Natural killer cell (primary cell): ENCODE measurements around the gene EPHB1. TPM values are rescaled to one million over a fixed set of nuclear protein-coding genes. Genes with fewer than 3 reads are reported as not detected.

Experiments
- ATAC-seq, 3 donors: fragments of 150-1000 bp in 2 of 3; fragments of 200-7000 bp in 1 of 3; cut with Tn5 transposase; 1 replicate in 1 of 3; 2 replicates in 2 of 3; pipeline ENCODE4 v1.10.0; 2021; ENCODE audit warnings: mild to moderate bottlenecking in 2 of 3, moderate library complexity in 2 of 3
- DNase-seq, 2 donors: peaks; one replicate each; pipeline versions ENCODE4 v3.0.0 to v3.0.0-alpha.2; 2013 to 2021; ENCODE audit warnings: mixed read lengths in 1 of 2
- H3K27ac ChIP-seq: one replicate; pipeline ENCODE4 v1.5.1; 2013; ENCODE audit warnings: mild to moderate bottlenecking, low read length
- H3K27me3 ChIP-seq: one replicate; pipeline ENCODE4 v1.6.1; 2013; ENCODE audit warnings: low read length; ENCODE audit not compliant: control insufficient read depth, insufficient read depth
- H3K36me3 ChIP-seq: one replicate; pipeline ENCODE4 v1.6.1; 2013; ENCODE audit warnings: low read length; ENCODE audit not compliant: control insufficient read depth, insufficient read depth
- H3K4me1 ChIP-seq: one replicate; pipeline ENCODE4 v1.6.1; 2013; ENCODE audit warnings: low read length; ENCODE audit not compliant: control insufficient read depth, insufficient read depth
- H3K4me3 ChIP-seq: one replicate; pipeline ENCODE4 v1.5.1; 2013; ENCODE audit warnings: low read length
- H3K9me3 ChIP-seq: one replicate; pipeline ENCODE4 v1.6.1; 2013; ENCODE audit warnings: low read length; ENCODE audit not compliant: control insufficient read depth, insufficient read depth
- H3K27ac Mint-ChIP-seq, 2 donors: one replicate each; pipeline ENCODE4 v1.8.0; 2022; ENCODE audit warnings: mild to moderate bottlenecking in 2 of 2, mixed read lengths in 2 of 2, moderate library complexity in 1 of 2
- H3K27me3 Mint-ChIP-seq, 2 donors: one replicate each; pipeline ENCODE4 v1.8.0; 2022; ENCODE audit warnings: low read depth in 2 of 2, mixed read lengths in 2 of 2
- H3K36me3 Mint-ChIP-seq: one replicate; pipeline ENCODE4 v1.8.0; 2022; ENCODE audit warnings: mixed read lengths
- H3K4me1 Mint-ChIP-seq, 2 donors: one replicate each; pipeline ENCODE4 v1.8.0; 2022; ENCODE audit warnings: mixed read lengths in 2 of 2
- H3K4me3 Mint-ChIP-seq: one replicate; pipeline ENCODE4 v1.8.0; 2022; ENCODE audit warnings: mild to moderate bottlenecking, moderate library complexity, mixed read lengths
- H3K9me3 Mint-ChIP-seq, 2 donors: one replicate each; pipeline ENCODE4 v1.8.0; 2022; ENCODE audit warnings: mixed read lengths in 2 of 2
- WGBS: methylation state at CpG from one replicate; pipeline ENCODE4 v1.1.7; 2013; ENCODE audit warnings: missing lambda C conversion rate; ENCODE audit not compliant: insufficient coverage; 5-methylcytosine and 5-hydroxymethylcytosine counted together
- intact Hi-C: fragments of 100-400 bp; cut with micrococcal nuclease; formaldehyde crosslinking; loops from one replicate; pipeline ENCODE4 v1.14.2; 2022
- total RNA-seq, 4 donors: library from RNA; stranded (reverse); fragments of 120-200 nt in 1 of 4; gene quantifications; one replicate each; pipeline versions ENCODE4 v1.2.3 to v1.2.4, GENCODE V29; 2013 to 2022
- TF ChIP-seq, protein P1 (sequence below): fragments of 200-600 bp; IDR thresholded peaks from one replicate; pipeline ENCODE4 v1.8.0; 2022; ENCODE audit warnings: antibody characterized with exemption

EPHB1 gene
- total RNA-seq, 3 donors from 2014 or later (not counting 1 experiment from before 2014, with no cell fraction given) = 0.60 TPM; not detected in 2

DNA sequence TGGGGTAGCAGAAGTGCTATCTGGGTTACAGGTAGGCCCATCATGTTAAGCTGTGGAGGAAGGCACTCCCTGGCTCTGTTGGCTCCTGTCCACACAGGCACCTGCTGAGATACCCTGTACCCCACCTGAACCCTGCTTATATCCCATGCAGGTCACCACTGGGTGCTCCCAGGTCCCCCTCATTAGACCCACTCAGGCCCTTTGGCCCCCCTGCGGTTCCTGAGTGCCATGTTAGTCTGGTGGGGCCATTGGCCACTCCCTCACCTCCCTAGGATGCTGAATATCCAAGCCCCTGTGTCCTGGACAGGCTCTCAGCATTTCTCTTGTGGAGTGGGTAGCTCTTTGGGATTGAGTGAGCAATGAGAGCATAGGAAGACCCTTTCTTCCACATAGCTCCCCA is 128.2 kb downstream of the EPHB1 start:
- no peaks in the 10 kb centered on the region for H3K36me3 Mint-ChIP-seq
- ATAC-seq = no peak
- H3K27me3 Mint-ChIP-seq = peaks cover 0 to 17% of the 10 kb centered on the region in 2 donors
- H3K27me3 ChIP-seq = no peaks in the 10 kb centered on the region
- no peak overlapping the region for H3K27ac Mint-ChIP-seq
- DNase-seq = no peak
- no peaks in the 10 kb centered on the region for H3K9me3 ChIP-seq
- intact Hi-C loops = no loop called here
- peaks cover 2 to 6% of the 10 kb centered on the region in 2 donors for H3K9me3 Mint-ChIP-seq
- H3K27ac ChIP-seq = no peak overlapping the region
- no peak overlapping the region for H3K4me3 Mint-ChIP-seq
- WGBS = no CpG with 5 or more reads among the region's 1 CpG
- H3K4me1 ChIP-seq = no peaks in the 10 kb centered on the region
- TF ChIP-seq, protein P1, sequence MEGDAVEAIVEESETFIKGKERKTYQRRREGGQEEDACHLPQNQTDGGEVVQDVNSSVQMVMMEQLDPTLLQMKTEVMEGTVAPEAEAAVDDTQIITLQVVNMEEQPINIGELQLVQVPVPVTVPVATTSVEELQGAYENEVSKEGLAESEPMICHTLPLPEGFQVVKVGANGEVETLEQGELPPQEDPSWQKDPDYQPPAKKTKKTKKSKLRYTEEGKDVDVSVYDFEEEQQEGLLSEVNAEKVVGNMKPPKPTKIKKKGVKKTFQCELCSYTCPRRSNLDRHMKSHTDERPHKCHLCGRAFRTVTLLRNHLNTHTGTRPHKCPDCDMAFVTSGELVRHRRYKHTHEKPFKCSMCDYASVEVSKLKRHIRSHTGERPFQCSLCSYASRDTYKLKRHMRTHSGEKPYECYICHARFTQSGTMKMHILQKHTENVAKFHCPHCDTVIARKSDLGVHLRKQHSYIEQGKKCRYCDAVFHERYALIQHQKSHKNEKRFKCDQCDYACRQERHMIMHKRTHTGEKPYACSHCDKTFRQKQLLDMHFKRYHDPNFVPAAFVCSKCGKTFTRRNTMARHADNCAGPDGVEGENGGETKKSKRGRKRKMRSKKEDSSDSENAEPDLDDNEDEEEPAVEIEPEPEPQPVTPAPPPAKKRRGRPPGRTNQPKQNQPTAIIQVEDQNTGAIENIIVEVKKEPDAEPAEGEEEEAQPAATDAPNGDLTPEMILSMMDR = no peak
- H3K36me3 ChIP-seq = no peaks in the 10 kb centered on the region
- no peaks in the 10 kb centered on the region for H3K4me1 Mint-ChIP-seq
- no peak overlapping the region for H3K4me3 ChIP-seq

GRCh38 chr3:134927599-134927998 is 132.5 kb downstream of the EPHB1 start:
- Mint-ChIP-seq H3K27me3 (peaks cover 0 to 12% of the 10 kb centered on the region in 2 donors), H3K36me3 (no peaks in the 10 kb centered on the region), H3K9me3 (peaks cover 2 to 6% of the 10 kb centered on the region in 2 donors), H3K27ac (no peak overlapping the region), H3K4me1 (peaks cover 0 to 7% of the 10 kb centered on the region in 2 donors), H3K4me3 (no peak overlapping the region)
- Histone ChIP-seq H3K4me1 (no peaks in the 10 kb centered on the region), H3K27ac (no peak overlapping the region), H3K4me3 (no peak overlapping the region), H3K27me3 (no peaks in the 10 kb centered on the region), H3K9me3 (no peaks in the 10 kb centered on the region), H3K36me3 (no peaks in the 10 kb centered on the region)
- DNase-seq = no peak
- 80% methylated on average over 1 of the region's 1 CpG for WGBS
- TF ChIP-seq, protein P1 = no peak
- intact Hi-C loops = no loop called here
- no peak for ATAC-seq

- TF ChIP-seq, protein P1 = no peak
- peaks cover 0 to 12% of the 10 kb centered on the region in 2 donors for H3K27me3 Mint-ChIP-seq
- Histone ChIP-seq H3K27me3 (no peaks in the 10 kb centered on the region), H3K4me1 (no peaks in the 10 kb centered on the region), H3K9me3 (no peaks in the 10 kb centered on the region), H3K36me3 (no peaks in the 10 kb centered on the region), H3K4me3 (no peak overlapping the region), H3K27ac (no peak overlapping the region)
- H3K9me3 Mint-ChIP-seq = peaks cover 2 to 6% of the 10 kb centered on the region in 2 donors
- 68% methylated on average over 6 of the region's 6 CpGs for WGBS
- intact Hi-C loops = no loop called here
- no peaks in the 10 kb centered on the region for H3K36me3 Mint-ChIP-seq
- H3K4me1 Mint-ChIP-seq = peaks cover 0 to 7% of the 10 kb centered on the region in 2 donors
- no peak overlapping the region for H3K4me3 Mint-ChIP-seq
- DNase-seq = no peak
- no peak for ATAC-seq
- H3K27ac Mint-ChIP-seq = no peak overlapping the region
Measured at GRCh38 chr3:134928392-134928791, 133.3 kb downstream of the EPHB1 start.

DNA sequence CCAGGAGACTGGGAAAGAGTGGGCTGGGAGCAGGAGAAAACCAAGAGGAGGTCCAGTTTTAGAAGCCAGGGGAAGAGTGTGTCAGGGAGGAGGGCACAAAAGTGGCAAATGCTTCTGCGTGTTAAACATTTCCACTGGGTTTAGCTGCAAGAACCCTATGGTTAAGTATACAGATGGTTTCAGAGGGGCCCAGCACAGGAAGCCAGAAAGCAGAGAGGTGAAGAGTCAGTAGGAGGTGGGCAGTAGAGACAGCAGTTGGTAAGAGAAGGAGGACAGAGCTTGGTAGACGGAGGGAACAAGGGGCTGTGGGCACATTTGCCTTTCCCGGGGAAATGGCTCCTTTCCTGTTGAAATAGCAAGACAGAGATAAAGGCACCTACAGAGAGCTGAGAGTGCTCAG is 133.8 kb downstream of the EPHB1 start:
- Histone ChIP-seq H3K27ac (no peak overlapping the region), H3K27me3 (no peaks in the 10 kb centered on the region), H3K4me1 (no peaks in the 10 kb centered on the region), H3K9me3 (no peaks in the 10 kb centered on the region), H3K36me3 (no peaks in the 10 kb centered on the region), H3K4me3 (no peak overlapping the region)
- TF ChIP-seq, protein P1 = no peak
- Mint-ChIP-seq H3K9me3 (peaks cover 2 to 6% of the 10 kb centered on the region in 2 donors), H3K27me3 (peaks cover 0 to 12% of the 10 kb centered on the region in 2 donors), H3K36me3 (no peaks in the 10 kb centered on the region), H3K4me3 (no peak overlapping the region), H3K4me1 (peaks cover 0 to 7% of the 10 kb centered on the region in 2 donors), H3K27ac (no peak overlapping the region)
- intact Hi-C loops = no loop called here
- ATAC-seq (no peak), DNase-seq (no peak)
- 61% methylated on average over 3 of the region's 3 CpGs for WGBS
